Superior temporal gyrus (tissue), 1 donor: ENCODE data around the gene PHLDA2.

Experiments
- DNase-seq: peaks from one replicate; pipeline ENCODE4 v3.0.0-alpha.2; 2016; ENCODE audit errors: extremely low spot score

PHLDA2 gene

GRCh38 chr11:2928605-2929530 is at the start of gene PHLDA2:
Gene PHLDA2 (minus strand): TSS chr11:2929420. CDS start chr11:2929364, 56 bp downstream.
- no peak for DNase-seq

GRCh38 chr11:2977113-2977512 is 47.9 kb upstream of the PHLDA2 start:
- no peak for DNase-seq

- no peak for DNase-seq
Observed at GRCh38 chr11:2976294-2977063, 47.3 kb upstream of the PHLDA2 start.

GRCh38 chr11:2975594-2975993 is 46.4 kb upstream of the PHLDA2 start:
- peak; percentile 82 for DNase-seq

GRCh38 chr11:2974272-2974671 is 45.1 kb upstream of the PHLDA2 start:
- DNase-seq = no peak

GRCh38 chr11:2968341-2968900 is 39.2 kb upstream of the PHLDA2 start:
- no peak for DNase-seq

- DNase-seq = no peak
Observed at GRCh38 chr11:2964782-2965181, 35.6 kb upstream of the PHLDA2 start.

- no peak for DNase-seq
Observed at GRCh38 chr11:2963761-2964160, 34.5 kb upstream of the PHLDA2 start.

GRCh38 chr11:2963112-2963754 is 34.0 kb upstream of the PHLDA2 start:
- DNase-seq = no peak

- DNase-seq = no peak
Observed at GRCh38 chr11:2961080-2961479, 31.9 kb upstream of the PHLDA2 start.

- DNase-seq = no peak
Observed at GRCh38 chr11:2960139-2960538, 30.9 kb upstream of the PHLDA2 start.

GRCh38 chr11:2958251-2958650 is 29.0 kb upstream of the PHLDA2 start:
- no peak for DNase-seq

GRCh38 chr11:2955906-2956476 is 26.8 kb upstream of the PHLDA2 start:
- no peak for DNase-seq

GRCh38 chr11:2954263-2954662 is 25.0 kb upstream of the PHLDA2 start:
- DNase-seq = no peak

GRCh38 chr11:2952290-2952689 is 23.1 kb upstream of the PHLDA2 start:
- no peak for DNase-seq

GRCh38 chr11:2951231-2952110 is 22.3 kb upstream of the PHLDA2 start:
- DNase-seq = no peak

- no peak for DNase-seq
Observed at GRCh38 chr11:2950825-2951224, 21.6 kb upstream of the PHLDA2 start.

- no peak for DNase-seq
Observed at GRCh38 chr11:2949920-2950319, 20.7 kb upstream of the PHLDA2 start.

GRCh38 chr11:2947744-2948143 is 18.5 kb upstream of the PHLDA2 start:
- no peak for DNase-seq

GRCh38 chr11:2945757-2946287 is 16.6 kb upstream of the PHLDA2 start:
- DNase-seq = no peak
